Posterior cingulate gyrus (tissue), 11 donors: ENCODE data around the gene RCOR1.
A peak's percentile ranks its signal among the peaks of the same experiment; 100 is the strongest.
"Not testable (repeated sequence)": the region's sequence is repeated elsewhere in the genome, so short reads cannot be mapped to it uniquely, and the experiment has no call there.

Experiments
- DNase-seq, 10 donors: peaks; one replicate each; pipeline versions ENCODE4 v3.0.0 to v3.0.0-alpha.2; 2020 to 2021; ENCODE audit warnings: mixed read lengths in 3 of 10
- intact Hi-C: fragments of 100-400 bp; cut with DNase I; formaldehyde crosslinking; loops from one replicate; pipeline ENCODE4 v1.15.1; 2023

Gene RCOR1

GRCh38 chr14:102570334-102570995, 22.0 kb upstream of the RCOR1 start:
- DNase-seq: peak in 1 of 10 donors; percentile 18
- intact Hi-C loops: no loop called here

- intact Hi-C loops: no loop called here
- DNase-seq: peak in 1 of 10 donors; percentile 9
These were observed 21.4 kb upstream of the RCOR1 start for GRCh38 chr14:102571043-102571442.

- intact Hi-C loops: no loop called here
- peak in 1 of 10 donors; percentile 6 for DNase-seq
These were observed 20.9 kb upstream of the RCOR1 start for GRCh38 chr14:102571478-102572042.

- peak in 1 of 10 donors; percentile 7 for DNase-seq
- intact Hi-C loops: not testable (repeated sequence)
These were observed 19.3 kb upstream of the RCOR1 start for GRCh38 chr14:102573161-102573560.

GRCh38 chr14:102573591-102574046, 18.8 kb upstream of the RCOR1 start:
- no peak for DNase-seq
- intact Hi-C loops: no loop called here

GRCh38 chr14:102574281-102575159, 17.9 kb upstream of the RCOR1 start:
- intact Hi-C loops: no loop called here
- DNase-seq: peak in 1 of 10 donors; percentile 45

GRCh38 chr14:102575160-102575845, 17.1 kb upstream of the RCOR1 start:
- intact Hi-C loops: no loop called here
- DNase-seq: peak in 1 of 10 donors; percentile 21

- intact Hi-C loops: not testable (repeated sequence)
- peak in 1 of 10 donors; percentile 11 for DNase-seq
These were observed 16.5 kb upstream of the RCOR1 start for GRCh38 chr14:102575846-102576428.

- intact Hi-C loops: no loop called here
- peak in 1 of 10 donors; percentile 37 for DNase-seq
These were observed 13.6 kb upstream of the RCOR1 start for GRCh38 chr14:102578821-102579220.

- peak in 4 of 10 donors; percentile 17 to 73 (median 68) for DNase-seq
- intact Hi-C loops: no loop called here
These were observed 12.5 kb upstream of the RCOR1 start for GRCh38 chr14:102579696-102580549.

GRCh38 chr14:102580550-102581110, 11.8 kb upstream of the RCOR1 start:
- intact Hi-C loops: no loop called here

GRCh38 chr14:102581193-102581592, 11.3 kb upstream of the RCOR1 start:
- DNase-seq: peak in 1 of 10 donors; percentile 25
- intact Hi-C loops: no loop called here

More at GRCh38 chr14:102580550-102581110, 11.8 kb upstream of the RCOR1 start:
- DNase-seq: peak in 2 of 10 donors; percentile 24 to 54

- intact Hi-C loops: no loop called here
- DNase-seq: peak in 2 of 10 donors; percentile 4 to 9
These were observed 8.7 kb upstream of the RCOR1 start for GRCh38 chr14:102583726-102584125.

GRCh38 chr14:102584871-102585869, 7.3 kb upstream of the RCOR1 start:
- intact Hi-C loops: no loop called here

GRCh38 chr14:102586420-102587104, 5.9 kb upstream of the RCOR1 start:
- intact Hi-C loops: no loop called here
- no peak for DNase-seq

More at GRCh38 chr14:102584871-102585869, 7.3 kb upstream of the RCOR1 start:
- peak in 2 of 10 donors; percentile 60 to 62 for DNase-seq

- no peak for DNase-seq
- intact Hi-C loops: no loop called here
These were observed 3.6 kb upstream of the RCOR1 start for GRCh38 chr14:102588821-102589220.
